ENCODE results near the gene SAP130.

DNA sequence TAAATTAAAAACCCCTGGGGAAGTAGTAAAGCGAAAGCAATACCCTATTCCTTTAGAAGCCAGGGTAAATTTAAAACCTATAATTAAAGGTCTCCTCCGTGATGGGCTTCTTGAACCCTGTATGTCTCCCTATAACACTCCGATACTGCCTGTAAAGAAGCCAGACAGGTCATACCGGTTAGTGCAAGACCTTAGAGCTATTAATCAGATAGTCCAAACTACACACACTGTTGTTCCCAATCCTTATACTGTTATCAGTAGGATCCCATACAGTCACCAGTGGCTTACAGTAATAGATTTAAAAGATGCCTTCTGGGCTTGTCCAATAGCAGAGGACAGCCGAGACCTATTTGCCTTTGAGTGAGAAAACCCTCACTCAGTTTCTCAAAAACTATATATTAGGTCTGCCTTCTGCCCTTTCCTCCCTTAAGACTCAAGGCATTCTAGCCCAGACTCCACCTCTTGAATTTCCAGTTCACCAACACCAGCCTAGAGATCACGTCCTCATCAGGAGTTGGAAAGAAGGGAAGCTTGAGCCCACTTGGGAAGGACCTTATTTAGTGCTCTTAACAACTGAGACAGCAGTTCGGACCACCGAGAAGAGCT is 12.4 kb upstream of the SAP130 start:
- TF ChIP-seq, protein P1, sequence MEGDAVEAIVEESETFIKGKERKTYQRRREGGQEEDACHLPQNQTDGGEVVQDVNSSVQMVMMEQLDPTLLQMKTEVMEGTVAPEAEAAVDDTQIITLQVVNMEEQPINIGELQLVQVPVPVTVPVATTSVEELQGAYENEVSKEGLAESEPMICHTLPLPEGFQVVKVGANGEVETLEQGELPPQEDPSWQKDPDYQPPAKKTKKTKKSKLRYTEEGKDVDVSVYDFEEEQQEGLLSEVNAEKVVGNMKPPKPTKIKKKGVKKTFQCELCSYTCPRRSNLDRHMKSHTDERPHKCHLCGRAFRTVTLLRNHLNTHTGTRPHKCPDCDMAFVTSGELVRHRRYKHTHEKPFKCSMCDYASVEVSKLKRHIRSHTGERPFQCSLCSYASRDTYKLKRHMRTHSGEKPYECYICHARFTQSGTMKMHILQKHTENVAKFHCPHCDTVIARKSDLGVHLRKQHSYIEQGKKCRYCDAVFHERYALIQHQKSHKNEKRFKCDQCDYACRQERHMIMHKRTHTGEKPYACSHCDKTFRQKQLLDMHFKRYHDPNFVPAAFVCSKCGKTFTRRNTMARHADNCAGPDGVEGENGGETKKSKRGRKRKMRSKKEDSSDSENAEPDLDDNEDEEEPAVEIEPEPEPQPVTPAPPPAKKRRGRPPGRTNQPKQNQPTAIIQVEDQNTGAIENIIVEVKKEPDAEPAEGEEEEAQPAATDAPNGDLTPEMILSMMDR (IDR thresholded peaks at IDR 0.05; ENCODE audit: low read length) = no peak
- TF ChIP-seq EZH2 (optimal IDR thresholded peaks at IDR 0.05; ENCODE audit: low read depth, low read length) (no peak), EZH2phosphoT487 (IDR thresholded peaks at IDR 0.05; ENCODE audit: low read length) (no peak)

All from MM.1S (cell line).